ENCODE measurements around the gene PRKCZ. TPM values are rescaled to one million over a fixed set of nuclear protein-coding genes. Genes with fewer than 3 reads are reported as not detected.

PRKCZ gene
- total RNA-seq, 1 experiment from 2014 or later = 45.9 TPM

DNA sequence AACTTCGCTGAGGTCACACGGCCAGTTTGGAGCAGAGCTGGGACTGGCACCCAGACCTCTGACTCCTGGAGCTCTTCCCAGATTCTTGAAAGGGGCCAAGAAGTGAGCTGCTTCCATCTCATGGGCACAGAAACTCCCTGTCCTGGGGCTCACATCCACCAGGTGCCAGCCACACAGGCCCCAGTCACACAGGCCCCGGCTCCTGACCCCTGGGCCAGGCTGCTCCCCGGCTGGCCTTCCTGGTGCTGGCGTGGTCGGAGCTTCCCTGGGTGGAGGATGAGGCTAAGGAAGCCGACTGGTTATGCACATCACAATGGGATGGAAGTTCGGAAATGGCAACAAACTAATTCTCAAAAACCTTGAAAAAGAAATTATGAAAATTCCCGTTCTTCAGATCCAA, 34.1 kb upstream of the PRKCZ start:
- H3K27me3 ChIP-seq (replicated peaks; ENCODE audit: control insufficient read depth, insufficient read depth, low read length) = no peaks in the 10 kb centered on the region; the same call in none of the 2 replicates

DNA sequence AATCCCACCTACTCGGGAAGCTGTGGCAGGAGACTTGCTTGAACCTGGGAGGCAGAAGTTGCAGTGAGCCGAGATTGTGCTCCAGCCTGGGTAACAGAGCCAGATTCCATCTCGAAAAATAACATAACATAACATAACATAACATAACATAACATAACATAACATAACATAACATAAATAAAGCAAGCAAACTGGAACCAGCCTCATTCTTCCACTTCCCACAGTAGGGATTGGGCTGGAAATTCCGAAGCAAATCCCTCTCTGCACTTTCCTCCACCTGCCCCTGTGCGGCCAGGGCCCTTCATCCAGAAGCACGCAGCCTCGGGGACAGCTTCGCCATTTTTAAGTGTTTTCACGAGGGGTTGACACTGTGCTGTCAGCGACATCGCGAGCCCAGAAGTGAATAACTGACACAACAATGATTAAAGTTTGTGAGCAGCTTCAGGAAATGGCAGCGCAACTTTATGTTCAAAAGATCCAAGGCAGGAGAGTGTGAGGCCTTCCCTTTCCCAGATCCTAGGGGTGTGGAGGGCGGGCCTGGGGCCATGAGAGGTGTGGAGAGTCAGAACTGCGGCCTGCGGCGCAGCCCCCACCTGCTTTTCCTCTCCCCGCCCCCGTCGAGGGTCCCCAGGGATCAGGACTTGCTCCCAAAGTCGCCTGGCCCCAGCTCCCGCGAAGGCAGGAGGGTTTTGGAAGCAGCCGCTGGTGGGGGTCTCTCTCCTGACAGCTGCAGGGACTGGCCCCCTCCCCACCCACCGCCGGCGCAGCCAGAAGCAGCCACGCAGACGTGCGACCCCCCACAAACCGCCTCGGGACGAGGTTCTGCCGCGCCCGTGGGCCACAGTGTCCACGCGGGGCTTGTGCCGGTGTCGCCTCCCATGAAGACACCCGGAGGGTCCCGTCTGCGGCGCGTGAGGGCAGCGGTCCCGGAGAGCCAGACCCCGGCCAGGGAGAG, 31.7 kb upstream of the PRKCZ start:
- intact Hi-C loops (cut with micrococcal nuclease; ENCODE audit: unreplicated experiment) = no loop called here
- no peak overlapping the region for H3K4me3 ChIP-seq (ENCODE audit: low read depth, low read length)
- TF ChIP-seq, protein P1, sequence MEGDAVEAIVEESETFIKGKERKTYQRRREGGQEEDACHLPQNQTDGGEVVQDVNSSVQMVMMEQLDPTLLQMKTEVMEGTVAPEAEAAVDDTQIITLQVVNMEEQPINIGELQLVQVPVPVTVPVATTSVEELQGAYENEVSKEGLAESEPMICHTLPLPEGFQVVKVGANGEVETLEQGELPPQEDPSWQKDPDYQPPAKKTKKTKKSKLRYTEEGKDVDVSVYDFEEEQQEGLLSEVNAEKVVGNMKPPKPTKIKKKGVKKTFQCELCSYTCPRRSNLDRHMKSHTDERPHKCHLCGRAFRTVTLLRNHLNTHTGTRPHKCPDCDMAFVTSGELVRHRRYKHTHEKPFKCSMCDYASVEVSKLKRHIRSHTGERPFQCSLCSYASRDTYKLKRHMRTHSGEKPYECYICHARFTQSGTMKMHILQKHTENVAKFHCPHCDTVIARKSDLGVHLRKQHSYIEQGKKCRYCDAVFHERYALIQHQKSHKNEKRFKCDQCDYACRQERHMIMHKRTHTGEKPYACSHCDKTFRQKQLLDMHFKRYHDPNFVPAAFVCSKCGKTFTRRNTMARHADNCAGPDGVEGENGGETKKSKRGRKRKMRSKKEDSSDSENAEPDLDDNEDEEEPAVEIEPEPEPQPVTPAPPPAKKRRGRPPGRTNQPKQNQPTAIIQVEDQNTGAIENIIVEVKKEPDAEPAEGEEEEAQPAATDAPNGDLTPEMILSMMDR (IDR thresholded peaks at IDR 0.05; ENCODE audit: insufficient read depth in 1 of 2, low read depth in 1 of 2, low read length in 1 of 2, severe bottlenecking in 1 of 2, unreplicated experiment in 1 of 2) = no peak
- CTCF ChIA-PET = no interaction called here
- POLR2A ChIA-PET = no interaction called here
- no peaks in the 10 kb centered on the region for H3K4me1 ChIP-seq
- Mint-ChIP-seq H3K27ac (ENCODE audit: unreplicated experiment) (no peak overlapping the region), H3K27me3 (ENCODE audit: insufficient read depth, unreplicated experiment) (peaks cover 22% of the 10 kb centered on the region), H3K36me3 (ENCODE audit: insufficient read depth, unreplicated experiment) (no peaks in the 10 kb centered on the region), H3K4me3 (ENCODE audit: unreplicated experiment) (peak overlapping the region; percentile 72), H3K9me3 (ENCODE audit: unreplicated experiment) (no peaks in the 10 kb centered on the region), H3K4me1 (ENCODE audit: low read depth, unreplicated experiment) (no peaks in the 10 kb centered on the region)
- BruUV-seq (replicated peaks) = no TSS peak
- no peaks in the 10 kb centered on the region for H3K9me3 ChIP-seq
- DNase-seq = no peak
- no peaks in the 10 kb centered on the region; the same call in none of the 2 replicates for H3K27me3 ChIP-seq (replicated peaks; ENCODE audit: control insufficient read depth, insufficient read depth, low read length)
- H3K36me3 ChIP-seq (ENCODE audit: control insufficient read depth, insufficient read depth, low read length) = no peaks in the 10 kb centered on the region

More for the DNA sequence above, 34.1 kb upstream of the PRKCZ start:
- DNase-seq = no peak
- Histone ChIP-seq H3K4me3 (ENCODE audit: low read depth, low read length) (no peak overlapping the region), H3K9me3 (no peaks in the 10 kb centered on the region), H3K36me3 (ENCODE audit: control insufficient read depth, insufficient read depth, low read length) (no peaks in the 10 kb centered on the region), H3K4me1 (no peaks in the 10 kb centered on the region)
- Mint-ChIP-seq H3K36me3 (ENCODE audit: insufficient read depth, unreplicated experiment) (no peaks in the 10 kb centered on the region), H3K27me3 (ENCODE audit: insufficient read depth, unreplicated experiment) (peaks cover 20% of the 10 kb centered on the region), H3K9me3 (ENCODE audit: unreplicated experiment) (no peaks in the 10 kb centered on the region), H3K27ac (ENCODE audit: unreplicated experiment) (no peak overlapping the region), H3K4me1 (ENCODE audit: low read depth, unreplicated experiment) (no peaks in the 10 kb centered on the region), H3K4me3 (ENCODE audit: unreplicated experiment) (no peak overlapping the region)
- intact Hi-C loops (cut with micrococcal nuclease; ENCODE audit: unreplicated experiment) = no loop called here
- ChIA-PET POLR2A (no interaction called here), CTCF (no interaction called here)
- BruUV-seq (replicated peaks) = no TSS peak
- TF ChIP-seq, protein P1 (IDR thresholded peaks at IDR 0.05; ENCODE audit: insufficient read depth in 1 of 2, low read depth in 1 of 2, low read length in 1 of 2, severe bottlenecking in 1 of 2, unreplicated experiment in 1 of 2) = no peak

DNA sequence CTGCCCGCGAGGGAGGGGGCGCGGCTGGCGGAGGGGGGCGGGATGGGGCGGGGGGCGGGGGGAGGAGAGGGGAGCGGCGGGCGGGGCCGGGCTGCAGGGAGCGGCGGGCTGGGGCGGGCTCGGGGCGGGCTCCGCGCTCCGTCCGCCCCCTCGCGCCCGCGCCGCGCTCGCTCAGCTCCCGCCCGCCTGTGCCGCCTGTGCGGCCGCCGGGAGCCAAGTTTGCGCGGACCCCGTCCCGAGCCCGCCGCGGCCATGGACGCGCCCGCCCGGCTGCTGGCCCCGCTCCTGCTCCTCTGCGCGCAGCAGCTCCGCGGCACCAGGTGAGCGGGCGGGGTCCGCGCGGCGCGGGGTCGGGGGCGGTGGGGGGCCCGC, 31.1 kb upstream of the PRKCZ start, which contains the start of gene GABRD:
GABRD (plus strand) TSS at position 174 of the 372 bp plus-strand sequence; CDS start at position 253, 79 bp downstream.
- H3K36me3 Mint-ChIP-seq (ENCODE audit: insufficient read depth, unreplicated experiment) = no peaks in the 10 kb centered on the region
- Histone ChIP-seq H3K9me3 (no peaks in the 10 kb centered on the region), H3K4me3 (ENCODE audit: low read depth, low read length) (peak within 1 kb of the TSS; percentile 18), H3K36me3 (ENCODE audit: control insufficient read depth, insufficient read depth, low read length) (no peaks in the 10 kb centered on the region), H3K4me1 (no peaks in the 10 kb centered on the region), H3K27me3 (replicated peaks; ENCODE audit: control insufficient read depth, insufficient read depth, low read length) (no peaks in the 10 kb centered on the region; the same call in none of the 2 replicates)
- no peaks in the 10 kb centered on the region for H3K9me3 Mint-ChIP-seq (ENCODE audit: unreplicated experiment)
- intact Hi-C loops (cut with micrococcal nuclease; ENCODE audit: unreplicated experiment) = no loop called here
- ChIA-PET CTCF (no interaction called here), POLR2A (no interaction called here)
- H3K27ac Mint-ChIP-seq (ENCODE audit: unreplicated experiment) = no peak within 1 kb of the TSS
- TF ChIP-seq, protein P1 (IDR thresholded peaks at IDR 0.05; ENCODE audit: insufficient read depth in 1 of 2, low read depth in 1 of 2, low read length in 1 of 2, severe bottlenecking in 1 of 2, unreplicated experiment in 1 of 2) = no peak
- peaks cover 22% of the 10 kb centered on the region for H3K27me3 Mint-ChIP-seq (ENCODE audit: insufficient read depth, unreplicated experiment)
- DNase-seq = peak in 1 of 2 experiments; percentile 20
- no peaks in the 10 kb centered on the region for H3K4me1 Mint-ChIP-seq (ENCODE audit: low read depth, unreplicated experiment)
- H3K4me3 Mint-ChIP-seq (ENCODE audit: unreplicated experiment) = peak within 1 kb of the TSS; percentile 72
- no TSS peak for BruUV-seq (replicated peaks)
